T-cell (primary cell): Measurements from ENCODE around the gene ATAD3A. TPM values are rescaled to one million over a fixed set of nuclear protein-coding genes. Genes with fewer than 3 reads are reported as not detected.
"Not testable (repeated sequence)": the region's sequence is repeated elsewhere in the genome, so short reads cannot be mapped to it uniquely, and the experiment has no call there.

Source experiments
- ATAC-seq, 4 experiments: fragments of 200-7000 bp in 3 of 4; fragments of 150-1000 bp in 1 of 4; cut with Tn5 transposase; replicated peaks in 1 of 4; 1 replicate in 3 of 4; 2 replicates in 1 of 4; pipeline ENCODE4 v1.10.0; 2021; ENCODE audit warnings: moderate library complexity in 3 of 4, mild to moderate bottlenecking in 2 of 4, moderate number of reproducible peaks in 1 of 4
- CTCF ChIA-PET, 2 donors: fragments of 300-600 bp; sonication (Branson Sonifier 250); formaldehyde crosslinking; loops; one replicate each; lab custom pipeline; 2022; ENCODE audit warnings: antibody characterized with exemption in 2 of 2; lab: Charles Lee
- POLR2A ChIA-PET, 2 donors: fragments of 300-600 bp; sonication (Branson Sonifier 250); formaldehyde crosslinking; loops; one replicate each; lab custom pipeline; 2022; ENCODE audit warnings: antibody characterized with exemption in 2 of 2; lab: Charles Lee
- DNase-seq, 35 experiments: peaks; one replicate each; pipeline versions ENCODE4 v3.0.0 to v3.0.0-alpha.2; 2013 to 2023
- H3K27ac ChIP-seq: one replicate; pipeline ENCODE4 v1.5.1; 2013; ENCODE audit warnings: low read length
- H3K27me3 ChIP-seq, 2 experiments: replicated peaks in 1 of 2; 1 replicate in 1 of 2; 2 replicates in 1 of 2; pipeline versions ENCODE4 v1.6.1 to v1.7.0; 2013; ENCODE audit warnings: low read length in 1 of 2, mixed read lengths in 1 of 2; ENCODE audit not compliant: control insufficient read depth in 2 of 2, insufficient read depth in 2 of 2; ENCODE audit errors: extremely low read depth in 1 of 2
- H3K36me3 ChIP-seq, 2 donors: 1 replicate in 1 of 2; 2 replicates in 1 of 2; pipeline versions ENCODE4 v1.6.1 to v1.7.0; 2013; ENCODE audit warnings: low read length in 1 of 2; ENCODE audit not compliant: control insufficient read depth in 2 of 2, insufficient read depth in 1 of 2; ENCODE audit errors: extremely low read depth in 1 of 2
- H3K4me1 ChIP-seq, 2 experiments: 1 replicate in 1 of 2; 2 replicates in 1 of 2; pipeline versions ENCODE4 v1.6.1 to v1.7.0; 2013; ENCODE audit warnings: low read length in 2 of 2, mixed read lengths in 1 of 2; ENCODE audit not compliant: insufficient read depth in 2 of 2, control insufficient read depth in 1 of 2; ENCODE audit errors: extremely low read depth in 1 of 2
- H3K4me3 ChIP-seq, 2 donors: 1 replicate in 1 of 2; 2 replicates in 1 of 2; pipeline versions ENCODE4 v1.5.1 to v1.7.0; 2013; ENCODE audit warnings: mild to moderate bottlenecking in 2 of 2, low read length in 1 of 2, moderate library complexity in 1 of 2; ENCODE audit not compliant: control insufficient read depth in 1 of 2; ENCODE audit errors: extremely low read depth in 1 of 2
- H3K9me3 ChIP-seq: 2 replicates; pipeline ENCODE4 v1.7.0; 2013
- H3K27ac Mint-ChIP-seq, 2 donors: one replicate each; pipeline ENCODE4 v1.8.0; 2020 to 2021; ENCODE audit warnings: mild to moderate bottlenecking in 2 of 2, mixed read lengths in 2 of 2
- H3K27me3 Mint-ChIP-seq, 2 donors: one replicate each; pipeline ENCODE4 v1.8.0; 2021 to 2022; ENCODE audit warnings: mixed read lengths in 2 of 2
- H3K36me3 Mint-ChIP-seq: one replicate; pipeline ENCODE4 v1.8.0; 2021; ENCODE audit warnings: mixed read lengths
- H3K4me1 Mint-ChIP-seq, 3 donors: one replicate each; pipeline ENCODE4 v1.8.0; 2020 to 2022; ENCODE audit warnings: mixed read lengths in 3 of 3, mild to moderate bottlenecking in 1 of 3
- H3K4me3 Mint-ChIP-seq, 3 donors: one replicate each; pipeline ENCODE4 v1.8.0; 2020 to 2022; ENCODE audit warnings: mild to moderate bottlenecking in 3 of 3, mixed read lengths in 3 of 3, moderate library complexity in 3 of 3
- H3K9me3 Mint-ChIP-seq, 3 donors: one replicate each; pipeline ENCODE4 v1.8.0; 2020 to 2022; ENCODE audit warnings: mixed read lengths in 3 of 3
- WGBS: methylation state at CpG from one replicate; pipeline ENCODE4 v1.1.5; 2013; ENCODE audit warnings: missing lambda C conversion rate; ENCODE audit not compliant: insufficient coverage; 5-methylcytosine and 5-hydroxymethylcytosine counted together
- total RNA-seq, 35 experiments: library from RNA in 6 of 35; stranded (reverse) in 6 of 35; fragments of 120-200 nt in 1 of 35; gene quantifications; one replicate each; pipeline versions ENCODE4 v1.2.1 to v1.2.4 and lab custom pipeline; 2013 to 2026

ATAD3A gene
- total RNA-seq, 5 donors from 2014 or later (not counting 1 experiment from before 2014, with no cell fraction given), result 24.6 to 42.5 (median 31.1) TPM

- H3K27ac Mint-ChIP-seq, ATAC-seq, H3K27ac ChIP-seq, CTCF ChIA-PET, DNase-seq, H3K36me3 Mint-ChIP-seq, H3K4me3 ChIP-seq, H3K4me3 Mint-ChIP-seq, H3K27me3 ChIP-seq, H3K4me1 Mint-ChIP-seq, H3K9me3 Mint-ChIP-seq, H3K4me1 ChIP-seq, H3K27me3 Mint-ChIP-seq, H3K9me3 ChIP-seq, POLR2A ChIA-PET: not testable (repeated sequence)
- H3K36me3 ChIP-seq, result peaks cover 11 to 17% of the 10 kb centered on the region in 2 donors
- WGBS, result 97% methylated on average over 12 of the region's 17 CpGs
Measured at GRCh38 chr1:1523651-1524050, 11.7 kb downstream of the ATAD3A start.

GRCh38 chr1:1524750-1525383 lies 12.9 kb downstream of the ATAD3A start:
- POLR2A ChIA-PET, H3K9me3 Mint-ChIP-seq, H3K27me3 Mint-ChIP-seq, H3K27me3 ChIP-seq, DNase-seq, H3K9me3 ChIP-seq, H3K27ac ChIP-seq, H3K4me3 Mint-ChIP-seq, H3K4me1 Mint-ChIP-seq, H3K4me3 ChIP-seq, H3K4me1 ChIP-seq, H3K27ac Mint-ChIP-seq, H3K36me3 Mint-ChIP-seq, ATAC-seq: not testable (repeated sequence)
- 96% methylated on average over 16 of the region's 30 CpGs for WGBS
- CTCF ChIA-PET, result interaction anchor here in 1 of 2 donors (0.6 kb wide), 1 partner anchor 469 kb away, joined by 5 read pairs; no protein-coding TSS in a partner anchor
- H3K36me3 ChIP-seq, result peaks cover 15 to 24% of the 10 kb centered on the region in 2 donors

GRCh38 chr1:1526476-1526875 lies 14.5 kb downstream of the ATAD3A start:
- DNase-seq, H3K9me3 ChIP-seq, H3K27ac ChIP-seq, H3K27ac Mint-ChIP-seq, H3K4me1 ChIP-seq, H3K4me1 Mint-ChIP-seq, H3K27me3 Mint-ChIP-seq, ATAC-seq, H3K9me3 Mint-ChIP-seq, H3K36me3 Mint-ChIP-seq, H3K27me3 ChIP-seq, H3K4me3 ChIP-seq, H3K4me3 Mint-ChIP-seq: not testable (repeated sequence)
- peaks cover 20 to 22% of the 10 kb centered on the region in 2 donors for H3K36me3 ChIP-seq
- CTCF ChIA-PET, result interaction anchor here in 1 of 2 donors (0.7 kb wide), 1 partner anchor 24 kb away, joined by 3 read pairs; no protein-coding TSS in a partner anchor
- POLR2A ChIA-PET, result interaction anchor here in 1 of 2 donors (0.6 kb wide), 1 partner anchor 23 kb away, joined by 4 read pairs; no protein-coding TSS in a partner anchor
- WGBS, result 98% methylated on average over 7 of the region's 21 CpGs

GRCh38 chr1:1527092-1527816 lies 15.3 kb downstream of the ATAD3A start:
- no peaks in the 10 kb centered on the region for H3K27me3 Mint-ChIP-seq
- CTCF ChIA-PET, result no interaction called here

GRCh38 chr1:1528301-1529267 lies 16.6 kb downstream of the ATAD3A start:
- H3K36me3 Mint-ChIP-seq, result peaks cover 15% of the 10 kb centered on the region
- Histone ChIP-seq H3K27ac (no peak overlapping the region), H3K9me3 (no peaks in the 10 kb centered on the region), H3K4me3 (no peak overlapping the region), H3K4me1 (no peaks in the 10 kb centered on the region), H3K27me3 (no peaks in the 10 kb centered on the region), H3K36me3 (peaks cover 15 to 20% of the 10 kb centered on the region in 2 donors)
- no peaks in the 10 kb centered on the region for H3K27me3 Mint-ChIP-seq
- H3K27ac Mint-ChIP-seq, result no peak overlapping the region
- peaks cover 0 to 6% (median 5%) of the 10 kb centered on the region in 3 donors for H3K9me3 Mint-ChIP-seq
- H3K4me3 Mint-ChIP-seq, result no peak overlapping the region
- ChIA-PET CTCF (no interaction called here), POLR2A (no interaction called here)
- 95% methylated on average over 21 of the region's 37 CpGs for WGBS
- H3K4me1 Mint-ChIP-seq, result no peaks in the 10 kb centered on the region
- peak in 1 of 4 experiments; percentile 12 for ATAC-seq
- DNase-seq, result no peak

More at GRCh38 chr1:1527092-1527816, 15.3 kb downstream of the ATAD3A start:
- Histone ChIP-seq H3K4me1 (no peaks in the 10 kb centered on the region), H3K9me3 (no peaks in the 10 kb centered on the region), H3K27me3 (no peaks in the 10 kb centered on the region), H3K4me3 (no peak overlapping the region), H3K27ac (no peak overlapping the region), H3K36me3 (peaks cover 20 to 21% of the 10 kb centered on the region in 2 donors)
- POLR2A ChIA-PET, result no interaction called here
- Mint-ChIP-seq H3K27ac (no peak overlapping the region), H3K9me3 (peaks cover 0 to 5% (median 5%) of the 10 kb centered on the region in 3 donors), H3K36me3 (peaks cover 15% of the 10 kb centered on the region), H3K4me3 (no peak overlapping the region), H3K4me1 (no peaks in the 10 kb centered on the region)
- ATAC-seq, result no peak
- DNase-seq, result no peak
- WGBS, result 97% methylated on average over 25 of the region's 31 CpGs

- ATAC-seq (no peak), DNase-seq (no peak)
- no peak overlapping the region for H3K27ac Mint-ChIP-seq
- H3K36me3 Mint-ChIP-seq, result peaks cover 15% of the 10 kb centered on the region
- WGBS, result 98% methylated on average over 12 of the region's 18 CpGs
- H3K4me3 Mint-ChIP-seq, result no peak overlapping the region
- H3K4me1 Mint-ChIP-seq, result no peaks in the 10 kb centered on the region
- peaks cover 15 to 19% of the 10 kb centered on the region in 2 donors for H3K36me3 ChIP-seq
- no peak overlapping the region for H3K27ac ChIP-seq
- ChIA-PET POLR2A (interaction anchor here in 1 of 2 donors (0.6 kb wide), 1 partner anchor 8 kb away, joined by 3 read pairs; no protein-coding TSS in a partner anchor), CTCF (no interaction called here)
- peaks cover 0 to 6% (median 5%) of the 10 kb centered on the region in 3 donors for H3K9me3 Mint-ChIP-seq
- H3K27me3 Mint-ChIP-seq, result no peaks in the 10 kb centered on the region
- H3K4me3 ChIP-seq, result no peak overlapping the region
- H3K9me3 ChIP-seq, result no peaks in the 10 kb centered on the region
- no peaks in the 10 kb centered on the region for H3K4me1 ChIP-seq
- no peaks in the 10 kb centered on the region for H3K27me3 ChIP-seq
Measured at GRCh38 chr1:1529321-1529720, 17.4 kb downstream of the ATAD3A start.
